ENCODE measurements around the gene RCCD1.
"Not testable (repeated sequence)": the region's sequence is repeated elsewhere in the genome, so short reads cannot be mapped to it uniquely, and the experiment has no call there.

The RCCD1 gene
- total RNA-seq, result 5.9 to 13.1 reads per million in 2 donors

GRCh38 chr15:90954712-90955623, at the start of gene RCCD1:
RCCD1 (plus strand) TSS chr15:90954884; CDS start chr15:90956735, 1,851 bp downstream.
- DNase-seq, result peak; percentile 69 to 96 (median 82)

GRCh38 chr15:90905306-90906180, 49.1 kb upstream of the RCCD1 start:
- DNase-seq, result no peak

- DNase-seq, result no peak
Observed at GRCh38 chr15:90906181-90906849, 48.4 kb upstream of the RCCD1 start.

GRCh38 chr15:90907051-90907660, 47.5 kb upstream of the RCCD1 start:
- DNase-seq, result no peak

- no peak for DNase-seq
Observed at GRCh38 chr15:90907838-90908507, 46.7 kb upstream of the RCCD1 start.

- DNase-seq, result not testable (repeated sequence)
Observed at GRCh38 chr15:90909449-90909848, 45.2 kb upstream of the RCCD1 start.

- no peak for DNase-seq
Observed at GRCh38 chr15:90909976-90910375, 44.7 kb upstream of the RCCD1 start.

GRCh38 chr15:90910441-90911301, 44.0 kb upstream of the RCCD1 start:
- DNase-seq, result no peak

GRCh38 chr15:90911302-90911623, 43.4 kb upstream of the RCCD1 start:
- no peak for DNase-seq

- DNase-seq, result no peak
Observed at GRCh38 chr15:90911906-90912769, 42.5 kb upstream of the RCCD1 start.

- no peak for DNase-seq
Observed at GRCh38 chr15:90912770-90913075, 42.0 kb upstream of the RCCD1 start.

- no peak for DNase-seq
Observed at GRCh38 chr15:90913398-90913944, 41.2 kb upstream of the RCCD1 start.

- no peak for DNase-seq
Observed at GRCh38 chr15:90914305-90915080, 40.2 kb upstream of the RCCD1 start.

- no peak for DNase-seq
Observed at GRCh38 chr15:90915216-90915807, 39.4 kb upstream of the RCCD1 start.

- DNase-seq, result no peak
Observed at GRCh38 chr15:90915808-90916440, 38.8 kb upstream of the RCCD1 start.

GRCh38 chr15:90916461-90916860, 38.2 kb upstream of the RCCD1 start:
- DNase-seq, result no peak

- no peak for DNase-seq
Observed at GRCh38 chr15:90917569-90917968, 37.1 kb upstream of the RCCD1 start.
